ENCODE measurements around the gene ZNF516. TPM values are rescaled to one million over a fixed set of nuclear protein-coding genes. Genes with fewer than 3 reads are reported as not detected.

Gene ZNF516
- total RNA-seq, 6 donors from 2014 or later, result 21.9 to 44.3 (median 36.5) TPM

DNA sequence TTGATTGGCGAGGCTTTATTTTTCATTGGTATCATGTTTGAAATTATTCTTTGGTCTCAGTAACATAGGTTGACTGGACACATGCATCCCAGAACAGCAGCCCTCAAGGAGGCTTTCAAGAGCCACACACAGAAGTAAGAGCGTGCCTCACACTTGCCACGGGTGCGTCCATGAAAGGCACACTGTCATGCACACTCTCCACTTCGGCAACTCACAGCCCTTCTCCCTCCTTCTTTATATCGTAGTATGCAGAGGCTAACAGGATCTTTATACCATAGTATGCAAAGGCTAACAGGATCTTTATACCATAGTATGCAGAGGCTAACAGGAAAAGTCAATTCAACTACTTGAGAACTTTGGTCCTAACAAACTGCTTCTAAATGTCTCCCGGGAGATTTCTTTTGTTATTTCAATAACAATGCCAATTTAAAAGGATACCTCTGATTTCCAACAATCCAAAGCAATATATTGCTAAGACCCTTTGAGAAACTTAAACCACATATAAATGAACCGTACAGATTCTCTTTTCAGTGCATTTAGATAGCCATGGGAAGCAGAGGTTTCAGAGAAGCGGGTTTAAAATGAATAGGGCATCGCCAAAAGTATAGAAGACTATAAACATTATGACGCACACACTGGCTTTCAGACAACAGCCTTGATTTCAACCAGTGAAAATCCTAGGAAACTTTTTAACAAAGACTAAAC lies 26.5 kb upstream of the ZNF516 start:
- DNase-seq, result no peak
- no peaks in the 10 kb centered on the region for H3K9me3 ChIP-seq
- no peaks in the 10 kb centered on the region for H3K27me3 ChIP-seq
- H3K36me3 ChIP-seq, result no peaks in the 10 kb centered on the region
- no peak for ATAC-seq (ENCODE audit: low FRiP score in 2 of 2)
- WGBS, 2 donors, result 81 to 91% methylated on average over 11 of the region's 11 CpGs
- H3K4me1 ChIP-seq, result peaks cover 0 to 17% (median 5%) of the 10 kb centered on the region in 4 donors
- H3K4me3 ChIP-seq, result no peak overlapping the region
- H3K27ac ChIP-seq, result no peak overlapping the region
- TF ChIP-seq POLR2A (IDR thresholded peaks at IDR 0.05), result no peak
- no peak for TF ChIP-seq EP300 (IDR thresholded peaks at IDR 0.05)
- TF ChIP-seq, protein P1, sequence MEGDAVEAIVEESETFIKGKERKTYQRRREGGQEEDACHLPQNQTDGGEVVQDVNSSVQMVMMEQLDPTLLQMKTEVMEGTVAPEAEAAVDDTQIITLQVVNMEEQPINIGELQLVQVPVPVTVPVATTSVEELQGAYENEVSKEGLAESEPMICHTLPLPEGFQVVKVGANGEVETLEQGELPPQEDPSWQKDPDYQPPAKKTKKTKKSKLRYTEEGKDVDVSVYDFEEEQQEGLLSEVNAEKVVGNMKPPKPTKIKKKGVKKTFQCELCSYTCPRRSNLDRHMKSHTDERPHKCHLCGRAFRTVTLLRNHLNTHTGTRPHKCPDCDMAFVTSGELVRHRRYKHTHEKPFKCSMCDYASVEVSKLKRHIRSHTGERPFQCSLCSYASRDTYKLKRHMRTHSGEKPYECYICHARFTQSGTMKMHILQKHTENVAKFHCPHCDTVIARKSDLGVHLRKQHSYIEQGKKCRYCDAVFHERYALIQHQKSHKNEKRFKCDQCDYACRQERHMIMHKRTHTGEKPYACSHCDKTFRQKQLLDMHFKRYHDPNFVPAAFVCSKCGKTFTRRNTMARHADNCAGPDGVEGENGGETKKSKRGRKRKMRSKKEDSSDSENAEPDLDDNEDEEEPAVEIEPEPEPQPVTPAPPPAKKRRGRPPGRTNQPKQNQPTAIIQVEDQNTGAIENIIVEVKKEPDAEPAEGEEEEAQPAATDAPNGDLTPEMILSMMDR (IDR thresholded peaks at IDR 0.05), result no peak
- no peak for TF ChIP-seq POLR2AphosphoS5 (IDR thresholded peaks at IDR 0.05)

DNA sequence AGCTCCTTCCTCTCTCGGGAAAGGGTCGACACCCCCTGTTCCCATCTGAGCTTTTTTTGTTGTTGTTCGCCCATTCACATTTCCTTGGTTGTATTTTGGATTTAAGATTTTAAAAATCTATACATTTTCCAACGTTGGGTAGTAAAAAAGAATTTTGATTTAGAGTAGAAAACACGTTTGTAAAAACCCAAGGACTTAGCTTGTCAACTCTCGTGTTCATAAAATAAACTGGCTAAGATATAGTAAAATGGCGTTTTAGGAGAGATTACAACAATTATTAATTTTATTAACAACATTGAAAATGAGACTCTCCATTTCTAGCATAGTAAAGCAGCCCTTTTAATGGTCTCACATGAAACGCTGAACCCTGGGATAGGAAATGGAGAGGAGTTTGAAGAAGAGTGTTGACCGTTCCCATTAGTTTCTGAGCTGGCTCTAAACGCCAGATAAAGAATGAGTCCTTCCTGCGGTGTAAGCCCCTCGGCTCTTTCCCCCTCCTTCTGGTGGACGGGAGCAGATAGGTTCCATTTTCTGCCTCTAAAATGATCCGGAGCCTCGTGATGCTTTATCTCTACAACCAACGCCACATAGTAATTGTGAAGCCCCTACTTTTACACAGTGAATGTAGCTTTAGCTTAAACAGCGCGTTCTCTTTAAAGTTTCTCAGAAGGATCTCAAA lies 24.0 kb upstream of the ZNF516 start:
- no peaks in the 10 kb centered on the region for H3K36me3 ChIP-seq
- DNase-seq, result no peak
- 42 to 54% methylated on average over 18 of the region's 18 CpGs for WGBS, 2 donors
- no peaks in the 10 kb centered on the region for H3K27me3 ChIP-seq
- peak overlapping the region in 3 of 4 donors; percentile 9 to 38 (median 35) for H3K4me3 ChIP-seq
- peak in 1 of 2 donors; percentile 60 for ATAC-seq (ENCODE audit: low FRiP score in 2 of 2)
- peaks cover 0 to 11% (median 0%) of the 10 kb centered on the region in 4 donors for H3K4me1 ChIP-seq
- H3K27ac ChIP-seq, result peak overlapping the region in 2 of 4 donors; percentile 19 to 28
- TF ChIP-seq POLR2A (IDR thresholded peaks at IDR 0.05) (no peak), POLR2AphosphoS5 (IDR thresholded peaks at IDR 0.05) (no peak), EP300 (IDR thresholded peaks at IDR 0.05) (no peak)
- TF ChIP-seq, protein P1 (IDR thresholded peaks at IDR 0.05), result no peak
- no peaks in the 10 kb centered on the region for H3K9me3 ChIP-seq

DNA sequence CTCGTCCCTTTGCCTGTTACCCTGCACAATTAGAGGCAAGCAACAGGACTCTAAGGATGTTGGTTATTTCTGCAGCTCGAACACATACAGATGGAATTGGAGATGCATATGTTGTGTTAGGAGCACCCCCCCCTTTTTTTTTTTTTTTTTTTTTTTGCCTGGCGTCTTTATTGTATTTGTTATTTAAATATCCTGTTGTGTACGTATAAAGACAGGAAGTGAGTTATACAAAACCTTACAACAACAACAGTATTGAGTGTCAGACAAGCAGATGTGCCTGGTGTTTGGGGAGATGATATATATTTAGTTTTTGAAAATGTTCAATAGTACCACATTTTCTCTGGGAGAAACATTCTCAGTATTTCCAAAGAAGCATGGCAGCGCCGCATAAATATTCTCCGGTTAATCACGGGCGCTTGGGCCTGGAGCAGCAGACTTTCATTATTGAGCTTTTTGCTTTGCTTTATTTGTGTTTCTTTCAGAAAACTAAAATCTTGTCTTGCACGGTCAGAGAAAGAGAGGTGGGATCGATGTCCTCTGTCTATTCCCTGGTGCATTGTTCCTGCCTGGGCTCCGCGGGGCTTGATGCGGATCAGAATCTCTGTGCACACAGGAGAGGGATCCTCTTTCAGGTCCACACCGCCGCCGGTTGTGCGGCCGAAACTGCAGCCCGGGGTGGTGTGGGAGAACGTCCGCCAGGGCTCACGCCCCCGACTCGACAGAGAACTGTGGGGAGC lies 23.2 kb upstream of the ZNF516 start:
- ATAC-seq (ENCODE audit: low FRiP score in 2 of 2), result peak in 1 of 2 donors; percentile 87
- peak; percentile 59 to 82 for DNase-seq
- 24 to 27% methylated on average over 24 to 25 of the region's 25 CpGs for WGBS, 2 donors
- no peaks in the 10 kb centered on the region for H3K36me3 ChIP-seq
- no peak for TF ChIP-seq POLR2AphosphoS5 (IDR thresholded peaks at IDR 0.05)
- no peak for TF ChIP-seq POLR2A (IDR thresholded peaks at IDR 0.05)
- H3K27me3 ChIP-seq, result no peaks in the 10 kb centered on the region
- peak overlapping the region in 3 of 4 donors; percentile 9 to 38 (median 35) for H3K4me3 ChIP-seq
- no peaks in the 10 kb centered on the region for H3K9me3 ChIP-seq
- H3K27ac ChIP-seq, result peak overlapping the region in 2 of 4 donors; percentile 19 to 28
- H3K4me1 ChIP-seq, result peaks cover 0 to 11% (median 0%) of the 10 kb centered on the region in 4 donors

DNA sequence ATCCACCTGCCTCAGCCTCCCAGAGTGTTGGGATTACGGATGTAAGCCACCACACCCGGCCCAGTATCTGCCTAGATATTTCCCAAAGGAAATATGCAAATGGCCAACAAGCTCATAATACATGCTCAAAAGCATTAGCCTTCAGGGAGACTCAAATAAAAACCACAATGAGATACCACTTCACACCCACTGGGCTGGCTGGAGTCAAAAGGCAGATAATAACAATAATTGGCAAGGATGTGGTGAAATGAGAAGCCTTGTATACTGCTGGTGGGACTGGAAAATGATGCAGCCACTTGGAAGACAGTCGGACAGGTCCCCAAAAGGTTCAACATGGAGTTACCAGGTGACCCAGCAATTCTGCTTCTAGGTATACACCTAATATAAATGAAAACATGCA lies 20.5 kb upstream of the ZNF516 start:
- Histone ChIP-seq H3K9me3 (no peaks in the 10 kb centered on the region), H3K27me3 (no peaks in the 10 kb centered on the region), H3K4me3 (no peak overlapping the region), H3K27ac (no peak overlapping the region), H3K36me3 (no peaks in the 10 kb centered on the region), H3K4me1 (peaks cover 0 to 11% (median 0%) of the 10 kb centered on the region in 4 donors)
- TF ChIP-seq, protein P1 (IDR thresholded peaks at IDR 0.05), result no peak
- TF ChIP-seq POLR2AphosphoS5 (IDR thresholded peaks at IDR 0.05), result no peak
- TF ChIP-seq EP300 (IDR thresholded peaks at IDR 0.05), result no peak
- TF ChIP-seq POLR2A (IDR thresholded peaks at IDR 0.05), result no peak
- no peak for ATAC-seq (ENCODE audit: low FRiP score in 2 of 2)
- WGBS, 2 donors, result 87 to 94% methylated on average over 3 of the region's 3 CpGs
- no peak for DNase-seq

DNA sequence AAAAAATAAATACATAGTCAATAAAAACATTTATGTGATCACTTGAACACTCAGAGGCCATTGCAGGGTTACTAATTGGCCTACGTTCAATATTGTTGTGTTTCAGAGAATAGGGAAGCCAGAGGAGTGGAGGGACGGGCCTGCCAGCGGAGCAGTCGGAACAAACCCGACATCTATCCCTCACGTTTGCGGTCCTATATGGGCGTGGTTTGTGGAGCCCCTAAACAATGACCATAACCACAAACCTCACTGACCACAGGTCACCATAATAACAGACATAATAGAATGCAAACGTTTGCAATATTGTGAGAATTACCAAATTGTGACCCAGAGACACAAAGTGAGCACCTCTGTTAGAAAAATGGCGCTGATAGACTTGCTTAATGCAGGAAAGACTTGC lies 19.5 kb upstream of the ZNF516 start:
- Histone ChIP-seq H3K36me3 (no peaks in the 10 kb centered on the region), H3K4me1 (peaks cover 0 to 11% (median 0%) of the 10 kb centered on the region in 4 donors), H3K27me3 (no peaks in the 10 kb centered on the region), H3K4me3 (no peak overlapping the region), H3K27ac (no peak overlapping the region), H3K9me3 (no peaks in the 10 kb centered on the region)
- TF ChIP-seq, protein P1 (IDR thresholded peaks at IDR 0.05), result no peak
- TF ChIP-seq POLR2A (IDR thresholded peaks at IDR 0.05) (no peak), POLR2AphosphoS5 (IDR thresholded peaks at IDR 0.05) (no peak), EP300 (IDR thresholded peaks at IDR 0.05) (no peak)
- 79 to 86% methylated on average over 10 of the region's 10 CpGs for WGBS, 2 donors
- ATAC-seq (ENCODE audit: low FRiP score in 2 of 2), result no peak
- no peak for DNase-seq
